GM21825 (cell line): ENCODE results near the gene GLB1L2.
A peak's percentile ranks its signal among the peaks of the same experiment; 100 is the strongest.

Source experiments
- ATAC-seq: cut with Tn5 transposase; IDR thresholded peaks from one replicate; pipeline ENCODE4 v1.9.1; 2021; ENCODE audit warnings: mild to moderate bottlenecking, moderate library complexity; ENCODE audit not compliant: unreplicated experiment

GLB1L2 gene

GRCh38 chr11:134346976-134347350 is 15.2 kb downstream of the GLB1L2 start:
- no peak for ATAC-seq

GRCh38 chr11:134347441-134347840 is 15.7 kb downstream of the GLB1L2 start:
- ATAC-seq: no peak

DNA sequence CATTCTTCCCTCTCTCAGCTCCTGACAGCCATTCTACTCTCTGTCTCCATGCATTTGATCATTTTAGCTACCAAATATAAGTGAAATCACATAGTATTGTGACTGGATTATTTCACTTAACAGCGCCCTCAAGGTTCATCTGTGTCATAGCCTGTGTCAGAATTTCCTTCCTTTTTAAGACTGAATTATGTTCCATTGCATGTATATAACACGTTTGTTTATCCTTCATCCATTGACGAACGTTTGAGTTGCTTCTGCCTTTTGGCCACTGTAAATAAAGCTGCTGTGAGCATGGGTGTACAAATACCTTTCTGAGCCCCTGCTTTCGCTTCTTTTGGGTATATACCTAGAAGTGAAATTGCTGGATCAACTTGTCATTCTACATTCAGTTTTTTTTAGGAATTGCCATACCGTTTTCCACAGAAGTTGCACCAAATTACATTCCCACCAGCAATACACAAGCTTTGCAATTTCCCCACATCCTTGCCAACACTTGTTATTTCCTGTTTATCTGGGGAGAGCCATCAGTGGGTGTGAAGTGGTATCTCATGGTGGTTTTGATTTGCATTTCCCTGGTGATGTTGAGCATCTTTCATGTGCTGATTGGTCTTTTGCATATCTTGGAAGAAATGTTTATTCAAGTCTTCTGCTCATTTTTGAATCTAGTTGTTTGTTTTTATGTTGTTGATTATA is 17.5 kb downstream of the GLB1L2 start:
- no peak for ATAC-seq

DNA sequence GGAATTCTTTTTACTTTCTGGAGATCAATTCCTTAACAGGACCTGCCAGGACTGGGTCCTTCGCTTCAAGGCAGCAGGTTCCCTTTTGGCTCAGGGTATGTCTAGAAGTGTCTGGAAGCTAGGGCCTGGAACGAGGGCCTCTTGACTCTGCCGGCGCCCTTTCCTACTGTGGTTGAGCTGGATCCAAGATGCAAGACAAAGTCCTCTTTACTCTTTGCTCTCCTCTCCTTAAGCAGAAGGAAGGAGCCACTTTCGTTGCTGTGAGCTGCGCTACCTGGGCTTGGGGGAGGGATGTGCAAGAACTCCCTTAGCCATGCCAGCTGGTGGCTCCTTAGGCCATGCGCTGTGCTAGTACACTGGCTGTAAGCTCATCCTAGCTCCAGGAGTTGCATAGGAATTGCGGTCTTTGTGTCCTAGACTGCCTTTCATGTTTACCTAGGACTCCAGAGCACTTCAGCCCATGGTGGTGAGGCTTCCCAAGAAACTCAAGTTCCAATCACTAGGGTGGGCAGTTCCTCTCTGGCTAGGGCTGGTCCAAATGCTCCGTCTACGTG is 18.1 kb downstream of the GLB1L2 start:
- peak; percentile 27 for ATAC-seq

DNA sequence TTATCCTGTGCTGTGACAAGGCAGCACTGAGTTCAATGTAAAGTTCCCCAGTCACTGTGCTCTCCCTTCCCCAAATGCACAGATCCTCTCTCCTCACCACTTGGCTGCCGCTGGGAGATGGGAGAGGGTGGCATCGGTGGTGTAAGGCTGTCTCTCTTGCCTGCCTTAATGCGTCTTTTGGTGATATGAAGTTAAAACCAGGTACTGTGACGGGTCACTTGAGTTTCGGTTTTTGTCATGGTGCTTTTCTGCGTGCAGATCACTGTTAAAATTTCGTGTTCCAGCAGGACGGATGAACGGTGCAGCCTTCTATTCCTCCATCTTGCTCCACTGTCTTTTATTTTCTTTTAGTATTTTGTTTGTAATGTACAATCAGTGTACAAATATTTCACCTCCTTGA is 18.6 kb downstream of the GLB1L2 start:
- peak; percentile 73 for ATAC-seq

- ATAC-seq: no peak
Observed at GRCh38 chr11:134352111-134352510, 20.3 kb downstream of the GLB1L2 start.

DNA sequence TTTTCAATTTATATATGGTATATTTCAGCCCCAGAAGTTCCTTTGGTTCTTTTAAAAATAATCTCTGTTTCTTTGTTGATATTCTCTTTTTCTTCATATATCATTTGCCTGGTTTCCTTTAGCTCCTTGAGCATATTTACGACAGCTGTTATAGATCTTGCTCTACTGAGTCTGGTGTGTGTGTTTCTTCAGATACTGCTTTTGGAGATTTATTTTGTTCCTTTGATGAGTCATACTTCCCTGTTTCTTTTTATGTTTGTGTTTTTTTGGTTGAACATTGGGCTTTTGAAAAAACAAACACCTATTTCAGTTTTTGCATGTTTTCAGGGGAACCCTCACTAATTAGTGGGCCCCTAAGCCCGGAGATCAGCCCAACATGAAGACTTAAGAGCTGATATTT is 23.3 kb downstream of the GLB1L2 start:
- ATAC-seq: no peak

GRCh38 chr11:134355656-134356055 is 23.9 kb downstream of the GLB1L2 start:
- no peak for ATAC-seq

GRCh38 chr11:134356656-134357544 is 25.1 kb downstream of the GLB1L2 start:
- no peak for ATAC-seq

- ATAC-seq: no peak
Observed at GRCh38 chr11:134357545-134357839, 25.7 kb downstream of the GLB1L2 start.

DNA sequence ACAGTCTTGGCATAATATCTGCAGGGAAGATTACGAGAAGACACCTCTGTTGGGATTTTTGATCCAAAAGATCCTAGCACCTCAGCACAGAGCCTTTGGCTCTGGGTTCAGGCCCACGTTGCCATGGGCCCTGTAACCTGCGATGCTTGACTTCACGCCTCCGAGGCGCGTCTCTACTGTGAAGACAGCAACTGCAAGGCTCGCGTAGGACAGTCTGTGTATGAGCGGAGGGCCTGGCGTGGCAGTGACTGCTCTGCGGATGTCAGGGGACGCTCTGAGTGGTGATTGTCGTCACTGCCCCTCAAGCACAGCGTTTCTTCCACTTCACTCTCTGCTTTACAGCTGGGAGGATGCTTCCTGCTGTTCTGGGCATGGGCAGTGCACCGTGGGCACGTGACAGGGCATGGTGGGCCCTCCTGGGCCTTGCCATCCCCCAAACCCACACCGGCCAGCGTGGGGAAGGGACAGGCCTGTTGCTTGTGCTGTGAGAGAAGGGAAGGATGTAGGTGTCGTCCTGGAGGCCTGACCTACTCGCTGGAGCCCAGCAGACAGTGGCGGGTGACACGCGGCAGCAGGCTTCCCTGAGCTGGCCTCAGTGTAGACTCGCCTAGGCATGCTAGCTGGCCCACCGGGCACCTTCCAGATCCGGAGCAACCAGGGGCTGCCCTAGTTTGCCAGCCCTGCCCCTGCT is 26.5 kb downstream of the GLB1L2 start:
- no peak for ATAC-seq

DNA sequence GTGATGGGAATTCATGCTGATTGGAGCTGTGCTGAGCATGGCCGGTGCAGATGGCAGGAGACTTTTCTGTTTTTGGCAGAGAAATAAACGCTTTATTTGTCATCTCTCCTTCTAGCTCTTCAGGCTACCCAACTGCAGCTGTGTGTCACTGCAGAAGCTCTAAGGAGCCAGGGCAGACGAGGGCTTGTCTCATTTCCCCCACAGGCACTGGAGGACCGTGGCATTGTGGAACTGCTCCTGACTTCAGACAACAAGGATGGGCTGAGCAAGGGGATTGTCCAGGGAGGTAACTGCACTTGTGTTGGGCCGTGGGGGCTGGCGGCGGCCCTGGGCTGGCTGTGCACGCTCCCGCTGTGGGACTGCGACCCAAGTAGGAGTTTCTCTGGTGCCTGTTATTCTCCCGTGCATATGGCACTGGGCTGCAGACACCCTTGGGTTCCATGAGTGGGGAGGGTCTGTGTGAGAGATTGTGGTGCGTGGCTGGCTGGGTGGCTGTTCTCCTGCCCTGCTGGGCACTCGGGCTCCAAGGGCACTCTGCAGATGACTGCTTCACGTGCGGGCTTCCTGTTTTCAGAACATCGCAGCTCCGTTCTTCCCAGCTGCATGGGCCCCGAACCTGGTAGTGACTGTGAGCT is 27.2 kb downstream of the GLB1L2 start:
- no peak for ATAC-seq

DNA sequence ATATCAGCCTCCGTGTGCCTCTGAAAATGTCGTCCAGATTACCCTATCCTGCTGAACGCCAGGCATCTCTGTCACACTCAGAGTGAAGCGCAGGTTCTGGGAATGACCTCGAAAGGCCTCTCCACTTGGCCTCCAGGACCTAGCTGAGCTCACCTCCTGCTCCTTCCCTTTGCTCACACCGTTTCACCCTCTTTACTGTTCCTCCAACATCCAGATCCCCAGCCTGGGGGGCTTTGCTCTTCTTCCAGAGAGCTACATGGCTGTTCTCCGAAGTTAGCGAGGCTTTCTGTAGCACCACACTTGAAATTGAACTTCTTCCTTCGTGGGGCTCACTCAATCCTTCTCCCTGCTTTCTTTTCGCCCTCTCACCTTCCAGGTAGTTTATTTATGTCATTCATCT is 27.9 kb downstream of the GLB1L2 start:
- ATAC-seq: no peak

DNA sequence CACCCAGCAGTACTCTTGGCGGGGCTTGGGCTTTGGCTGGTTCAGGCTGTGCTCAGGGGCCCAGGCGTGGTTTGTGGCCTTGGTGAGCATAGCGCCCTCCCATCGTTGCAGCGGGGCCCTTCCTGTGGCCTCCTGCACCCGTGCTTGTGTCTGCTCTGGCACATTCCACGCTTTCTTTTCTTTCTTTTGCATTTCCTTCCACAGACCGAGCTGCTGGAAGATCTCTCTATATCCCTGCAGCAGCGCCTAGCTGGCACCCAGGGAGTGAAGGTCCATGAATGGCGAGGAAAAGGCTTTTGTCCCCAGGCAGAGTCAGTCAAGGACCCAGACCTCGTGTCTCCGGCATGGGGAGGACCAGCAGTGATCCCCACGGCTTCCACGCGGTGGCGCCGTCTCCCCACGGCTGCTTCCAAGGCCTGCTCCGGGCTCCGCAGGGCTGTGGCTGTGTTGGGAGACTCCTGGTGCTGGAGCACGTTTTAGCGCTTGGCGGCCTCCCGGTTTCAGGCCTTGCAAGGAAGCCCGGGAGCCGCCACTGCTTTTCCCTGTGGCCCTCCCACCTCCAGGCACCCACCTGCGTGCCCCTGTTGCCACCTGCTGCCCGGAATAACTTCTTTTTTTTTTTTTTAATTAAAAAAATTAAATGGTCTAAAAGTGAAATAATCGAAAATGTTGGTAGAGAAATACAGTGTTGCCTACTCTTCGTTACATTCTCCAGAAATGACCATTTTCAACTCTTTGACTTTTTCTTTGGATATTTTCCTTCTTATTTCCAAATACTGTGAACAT is 28.5 kb downstream of the GLB1L2 start:
- peak; percentile 82 for ATAC-seq

- no peak for ATAC-seq
Observed at GRCh38 chr11:134361661-134362060, 29.9 kb downstream of the GLB1L2 start.

DNA sequence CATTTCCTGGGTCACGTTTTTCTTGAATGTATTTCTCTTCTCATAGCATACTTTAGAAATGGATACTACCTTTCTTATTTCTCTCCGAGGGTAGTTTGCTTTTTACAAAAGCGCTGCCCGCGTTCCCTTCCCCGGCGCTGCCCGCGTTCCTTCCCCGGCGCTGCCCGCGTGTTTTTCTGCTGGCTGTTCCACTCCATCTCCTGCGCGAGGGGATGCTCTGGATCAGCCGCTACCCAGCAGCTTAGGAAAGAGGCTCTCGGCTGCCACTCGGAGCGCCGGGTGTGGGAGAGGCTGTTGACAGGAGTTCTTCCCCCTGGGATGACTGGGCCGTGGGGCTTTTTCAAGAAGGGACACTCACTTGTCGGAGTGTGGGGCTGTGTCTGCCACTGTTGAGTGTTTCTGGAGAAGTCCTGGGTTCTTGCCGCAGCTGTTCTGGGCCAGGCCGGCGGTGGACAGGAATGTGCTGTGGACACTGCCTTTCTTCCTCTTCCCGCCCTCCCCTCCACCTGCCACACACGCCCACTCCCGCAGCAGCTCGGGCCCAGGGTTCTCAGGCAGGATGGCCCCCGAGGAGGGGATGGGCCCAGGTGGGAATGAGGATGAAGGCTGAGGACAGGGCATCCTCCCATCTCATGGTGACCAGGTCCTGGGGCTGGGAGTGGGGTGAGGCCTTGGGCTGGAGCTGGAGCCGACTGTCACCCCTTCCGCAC is 30.6 kb downstream of the GLB1L2 start:
- ATAC-seq: no peak

- ATAC-seq: no peak
Observed at GRCh38 chr11:134363161-134363560, 31.4 kb downstream of the GLB1L2 start.

- ATAC-seq: no peak
Observed at GRCh38 chr11:134363592-134363991, 31.8 kb downstream of the GLB1L2 start.

DNA sequence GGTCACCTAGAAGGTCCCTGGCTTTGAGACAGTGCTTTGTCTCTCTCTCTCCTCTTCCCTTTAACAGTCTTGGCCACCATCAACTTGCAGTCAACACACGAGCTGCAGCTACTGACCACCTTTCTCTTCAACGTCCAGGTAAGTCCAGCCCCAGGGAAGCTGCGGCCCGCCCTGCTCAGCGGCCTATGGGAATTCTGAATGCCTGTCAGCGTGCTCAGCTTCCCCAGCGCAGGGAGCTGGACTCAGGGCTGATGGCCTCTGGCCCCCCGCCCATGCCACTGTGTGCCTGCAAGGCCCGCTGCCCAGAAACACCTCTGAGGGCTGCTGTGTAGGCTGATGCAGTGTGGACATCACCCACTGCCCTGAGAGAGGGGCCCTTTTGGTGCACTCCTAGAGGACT is 32.5 kb downstream of the GLB1L2 start:
- ATAC-seq: no peak
